ENCODE measurements around the gene SMIM32. TPM values are rescaled to one million over a fixed set of nuclear protein-coding genes. Genes with fewer than 3 reads are reported as not detected.

The SMIM32 gene
- total and polyA plus RNA-seq, 2 of the 4 experiments (the other 2 are of a cell fraction): not detected

DNA sequence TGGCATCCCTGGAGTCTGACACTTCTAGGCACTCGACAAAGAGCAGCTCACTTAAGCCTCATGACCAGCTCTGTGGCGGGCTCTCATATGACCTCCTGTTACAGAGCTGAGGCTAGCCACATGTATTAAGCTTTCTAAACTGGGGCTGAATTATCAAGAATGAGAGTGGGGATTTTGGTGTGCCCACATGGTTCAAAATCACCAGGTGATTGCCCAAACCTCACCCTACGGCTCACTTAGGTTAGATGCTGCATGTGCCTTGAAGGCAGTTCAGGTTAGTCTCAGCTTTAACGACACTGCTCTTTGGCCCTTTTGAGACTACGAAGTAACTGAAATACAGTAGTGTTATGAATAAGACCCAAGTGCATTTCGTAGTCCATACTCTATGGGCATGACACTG is 39.4 kb upstream of the SMIM32 start:
- Histone ChIP-seq H3K9me1 (ENCODE audit: insufficient read depth, low read length) (no peaks in the 10 kb centered on the region), H3K56ac (ENCODE audit: extremely low read depth, insufficient read depth, low read length) (no peak overlapping the region), H2BK5ac (ENCODE audit: low read depth, low read length, poor library complexity, severe bottlenecking) (no peak overlapping the region), H3K4me2 (ENCODE audit: low read depth, low read length) (no peak overlapping the region), H4K8ac (ENCODE audit: low read depth in 2 of 2, low read length in 2 of 2) (no peak overlapping the region), H3K14ac (replicated peaks; ENCODE audit: low read depth, low read length) (no peak overlapping the region), H3K4ac (ENCODE audit: low read depth, low read length) (no peak overlapping the region), H4K5ac (ENCODE audit: low read depth, low read length) (no peak overlapping the region), H3K4me1 (ENCODE audit: control insufficient read depth, insufficient read depth, low read length) (no peaks in the 10 kb centered on the region), H3K23ac (ENCODE audit: low read depth, low read length) (no peak overlapping the region), H3K9ac (ENCODE audit: low read depth, low read length) (no peak overlapping the region), H3K4me3 (ENCODE audit: insufficient read depth, low read depth, low read length) (no peak overlapping the region), H3K18ac (ENCODE audit: low read depth, low read length) (no peak overlapping the region), H3K9me3 (ENCODE audit: control insufficient read depth, insufficient read depth, low read length) (no peaks in the 10 kb centered on the region), H3K27ac (ENCODE audit: insufficient read depth, low read length) (no peak overlapping the region), H2AFZ (replicated peaks; ENCODE audit: low read length, poor library complexity) (no peak overlapping the region), H2AK9ac (replicated peaks; ENCODE audit: low read depth, low read length, poor library complexity) (no peak overlapping the region), H3K27me3 (ENCODE audit: control insufficient read depth, insufficient read depth, low read length) (peaks cover 7% of the 10 kb centered on the region; the same call in 1 of the 2 replicates), H2BK20ac (ENCODE audit: low read depth, low read length) (no peak overlapping the region), H2BK15ac (ENCODE audit: low read depth, low read length) (no peak overlapping the region), H2AK5ac (ENCODE audit: low read depth, low read length) (no peak overlapping the region), H4K91ac (ENCODE audit: insufficient read depth, low read depth, low read length) (no peak overlapping the region), H3K79me1 (ENCODE audit: low read depth in 1 of 2, low read length in 2 of 2) (no peaks in the 10 kb centered on the region), H2BK120ac (ENCODE audit: low read depth, low read length) (no peak overlapping the region), H3K36me3 (ENCODE audit: control insufficient read depth, insufficient read depth, low read length) (no peaks in the 10 kb centered on the region), H4K20me1 (ENCODE audit: insufficient read depth, low read length) (no peaks in the 10 kb centered on the region)
- DNase-seq (no peak), ATAC-seq (ENCODE audit: low read depth) (no peak)
- intact Hi-C loops (cut with micrococcal nuclease): no loop called here
- ChIA-PET POLR2A (ENCODE audit: unreplicated experiment) (no interaction called here), CTCF (no interaction called here)
- dilution Hi-C loops (cut with HindIII; ENCODE audit: low sequenced_read_pairs, unreplicated experiment): no loop called here
- no TSS peak for BruUV-seq (replicated peaks)
- in situ Hi-C loops (cut with MboI; ENCODE audit: low sequenced_read_pairs): no loop called here
- WGBS, 2 experiments (ENCODE audit: extremely low coverage in 2 of 2, insufficient read length in 1 of 2): 66% methylated on average over 3 of the region's 6 CpGs; no CpG with 5 or more reads in 1 of the 2 experiments
- no peak for TF ChIP-seq MAZ (IDR thresholded peaks at IDR 0.05; ENCODE audit: borderline replicate concordance, low read depth, low read length)
- no peak for TF ChIP-seq CHD1 (IDR thresholded peaks at IDR 0.05; ENCODE audit: low read depth, low read length)
- TF ChIP-seq CTCF (conservative IDR thresholded peaks at IDR 0.05; ENCODE audit: low read depth, low read length): no peak

Measured in IMR-90 (cell line).